GM23338 (cell line): Measurements from ENCODE around the gene CES4A. TPM values are rescaled to one million over a fixed set of nuclear protein-coding genes. Genes with fewer than 3 reads are reported as not detected.

ENCODE experiments used
- ATAC-seq: fragments of 200-7000 bp; cut with Tn5 transposase; 3 replicates; pipeline ENCODE4 v1.9.1; 2020
- DNase-seq: peaks from one replicate; pipeline ENCODE4 v3.0.0-alpha.2; 2015; ENCODE audit warnings: low spot score
- H2AFZ ChIP-seq: fragments of 200-600 bp; sonication (generic); 2 replicates; pipeline ENCODE4 v1.8.0; 2016; ENCODE audit warnings: antibody characterized with exemption, mild to moderate bottlenecking, moderate library complexity
- H3F3A ChIP-seq: fragments of 200-600 bp; sonication (generic); replicated peaks from 2 replicates; pipeline ENCODE4 v1.8.0; 2017; ENCODE audit warnings: antibody characterized with exemption, mixed run types, low read depth
- H3K27ac ChIP-seq: fragments of 200-600 bp; sonication (generic); 2 replicates; pipeline ENCODE4 v1.6.1; 2016; ENCODE audit warnings: low read depth
- H3K27me3 ChIP-seq: fragments of 200-600 bp; sonication (generic); 2 replicates; pipeline ENCODE4 v1.8.0; 2016; ENCODE audit warnings: mild to moderate bottlenecking, mixed run types, moderate library complexity; ENCODE audit not compliant: insufficient read depth
- H3K36me3 ChIP-seq: fragments of 200-600 bp; sonication (generic); 2 replicates; pipeline ENCODE4 v1.8.0; 2016; ENCODE audit warnings: mild to moderate bottlenecking; ENCODE audit not compliant: insufficient read depth
- H3K4me1 ChIP-seq: fragments of 200-600 bp; sonication (generic); 2 replicates; pipeline ENCODE4 v1.8.0; 2016; ENCODE audit warnings: mild to moderate bottlenecking, moderate library complexity; ENCODE audit not compliant: insufficient read depth
- H3K4me2 ChIP-seq: fragments of 200-600 bp; sonication (generic); 2 replicates; pipeline ENCODE4 v1.7.1; 2017; ENCODE audit warnings: mixed run types
- H3K4me3 ChIP-seq: fragments of 200-600 bp; sonication (generic); 2 replicates; pipeline ENCODE4 v1.6.1; 2016; ENCODE audit warnings: mixed run types
- H3K79me2 ChIP-seq: fragments of 200-600 bp; sonication (generic); replicated peaks from 2 replicates; pipeline ENCODE4 v1.8.0; 2017; ENCODE audit warnings: mild to moderate bottlenecking; ENCODE audit not compliant: insufficient read depth
- H3K9me2 ChIP-seq: fragments of 200-600 bp; sonication (generic); 2 replicates; pipeline ENCODE4 v1.8.0; 2017; ENCODE audit not compliant: insufficient read depth
- H4K20me1 ChIP-seq: fragments of 200-600 bp; sonication (generic); replicated peaks from 2 replicates; pipeline ENCODE4 v1.8.0; 2017; ENCODE audit warnings: mild to moderate bottlenecking; ENCODE audit not compliant: insufficient read depth
- H3K27ac Mint-ChIP-seq: 2 replicates; pipeline ENCODE4 v1.8.0; 2020; ENCODE audit warnings: inconsistent platforms, mild to moderate bottlenecking, moderate library complexity, mixed read lengths
- H3K27me3 Mint-ChIP-seq: 3 replicates; pipeline ENCODE4 v1.8.0; 2022; ENCODE audit warnings: low read depth, mild to moderate bottlenecking, moderate library complexity, mixed read lengths, inconsistent platforms; ENCODE audit not compliant: insufficient read depth, poor library complexity
- H3K36me3 Mint-ChIP-seq: 3 replicates; pipeline ENCODE4 v1.8.0; 2021; ENCODE audit warnings: low read depth, mild to moderate bottlenecking, inconsistent platforms, moderate library complexity, mixed read lengths
- H3K4me1 Mint-ChIP-seq: 3 replicates; pipeline ENCODE4 v1.8.0; 2020; ENCODE audit warnings: mild to moderate bottlenecking, inconsistent platforms, mixed read lengths
- H3K4me3 Mint-ChIP-seq: 3 replicates; pipeline ENCODE4 v1.8.0; 2021; ENCODE audit warnings: moderate library complexity, mild to moderate bottlenecking, inconsistent platforms, mixed read lengths
- H3K9me3 Mint-ChIP-seq: 3 replicates; pipeline ENCODE4 v1.8.0; 2020; ENCODE audit warnings: moderate library complexity, mild to moderate bottlenecking, inconsistent platforms, mixed read lengths
- CTCF ChIP-seq, 2 experiments: fragments of 200-600 bp in 1 of 2; sonication (generic) in 1 of 2; conservative IDR thresholded peaks; 2 replicates each; pipeline versions ENCODE4 v1.5.1 to v1.6.1; 2016 to 2017; ENCODE audit warnings: antibody characterized with exemption in 2 of 2, low read depth in 2 of 2, mild to moderate bottlenecking in 2 of 2, moderate library complexity in 1 of 2
- ETS1 ChIP-seq: IDR thresholded peaks from 2 replicates; pipeline ENCODE4 v1.6.1; 2016; ENCODE audit warnings: antibody characterized with exemption
- EZH2 ChIP-seq: fragments of 200-600 bp; sonication (generic); IDR thresholded peaks from one replicate; pipeline ENCODE4 v1.8.0; 2017; ENCODE audit warnings: antibody characterized with exemption, mild to moderate bottlenecking, low read depth; ENCODE audit not compliant: unreplicated experiment
- EZH2phosphoT487 ChIP-seq: fragments of 200-600 bp; sonication (generic); IDR thresholded peaks from one replicate; pipeline ENCODE4 v1.8.1; 2018; ENCODE audit warnings: antibody characterized with exemption; ENCODE audit not compliant: unreplicated experiment
- JUNB ChIP-seq: IDR thresholded peaks from one replicate; pipeline ENCODE4 v1.6.1; 2016; ENCODE audit warnings: antibody characterized with exemption; ENCODE audit not compliant: unreplicated experiment
- NANOG ChIP-seq: IDR thresholded peaks from 2 replicates; pipeline ENCODE4 v1.6.1; 2016; ENCODE audit warnings: antibody characterized with exemption, borderline replicate concordance
- POLR2AphosphoS5 ChIP-seq: IDR thresholded peaks from 2 replicates; pipeline ENCODE4 v1.6.1; 2016; ENCODE audit warnings: antibody characterized with exemption, low read depth
- REST ChIP-seq: IDR thresholded peaks from one replicate; pipeline ENCODE4 v1.6.1; 2018; ENCODE audit warnings: antibody characterized with exemption; ENCODE audit not compliant: unreplicated experiment
- ZNF114 ChIP-seq: fragments of 250-450 bp; sonication (Bioruptor Pico); IDR thresholded peaks from 2 replicates; pipeline ENCODE4 v1.5.0; 2020; ENCODE audit warnings: mild to moderate bottlenecking, moderate library complexity
- ZNF331 ChIP-seq: fragments of 250-450 bp; sonication (Bioruptor Pico); IDR thresholded peaks from 2 replicates; pipeline ENCODE4 v1.5.0; 2020; ENCODE audit warnings: low read depth, mild to moderate bottlenecking, moderate library complexity
- polyA plus RNA-seq: library from polyadenylated mRNA; unstranded; fragments of >200 nt; fragmentation: Nextera tagmentation; extraction: Ambion mirVana; gene quantifications from 2 replicates; pipeline ENCODE4 v1.2.1, GENCODE V29; 2016
- total RNA-seq: library from RNA; depleted of rRNA; stranded (reverse); fragments of >200 nt; shearing (Covaris generic); gene quantifications from 2 replicates; pipeline ENCODE4 v1.2.3, GENCODE V29; 2014
- TF ChIP-seq, protein P1 (sequence below): fragments of 250-450 bp; sonication (Bioruptor Pico); IDR thresholded peaks from 2 replicates; pipeline ENCODE4 v1.5.0; 2020; ENCODE audit warnings: mild to moderate bottlenecking, moderate library complexity

CES4A gene
- total and polyA plus RNA-seq, 2 experiments from 2014 or later, result 0.10 to 0.42 TPM

- TF ChIP-seq, protein P1, sequence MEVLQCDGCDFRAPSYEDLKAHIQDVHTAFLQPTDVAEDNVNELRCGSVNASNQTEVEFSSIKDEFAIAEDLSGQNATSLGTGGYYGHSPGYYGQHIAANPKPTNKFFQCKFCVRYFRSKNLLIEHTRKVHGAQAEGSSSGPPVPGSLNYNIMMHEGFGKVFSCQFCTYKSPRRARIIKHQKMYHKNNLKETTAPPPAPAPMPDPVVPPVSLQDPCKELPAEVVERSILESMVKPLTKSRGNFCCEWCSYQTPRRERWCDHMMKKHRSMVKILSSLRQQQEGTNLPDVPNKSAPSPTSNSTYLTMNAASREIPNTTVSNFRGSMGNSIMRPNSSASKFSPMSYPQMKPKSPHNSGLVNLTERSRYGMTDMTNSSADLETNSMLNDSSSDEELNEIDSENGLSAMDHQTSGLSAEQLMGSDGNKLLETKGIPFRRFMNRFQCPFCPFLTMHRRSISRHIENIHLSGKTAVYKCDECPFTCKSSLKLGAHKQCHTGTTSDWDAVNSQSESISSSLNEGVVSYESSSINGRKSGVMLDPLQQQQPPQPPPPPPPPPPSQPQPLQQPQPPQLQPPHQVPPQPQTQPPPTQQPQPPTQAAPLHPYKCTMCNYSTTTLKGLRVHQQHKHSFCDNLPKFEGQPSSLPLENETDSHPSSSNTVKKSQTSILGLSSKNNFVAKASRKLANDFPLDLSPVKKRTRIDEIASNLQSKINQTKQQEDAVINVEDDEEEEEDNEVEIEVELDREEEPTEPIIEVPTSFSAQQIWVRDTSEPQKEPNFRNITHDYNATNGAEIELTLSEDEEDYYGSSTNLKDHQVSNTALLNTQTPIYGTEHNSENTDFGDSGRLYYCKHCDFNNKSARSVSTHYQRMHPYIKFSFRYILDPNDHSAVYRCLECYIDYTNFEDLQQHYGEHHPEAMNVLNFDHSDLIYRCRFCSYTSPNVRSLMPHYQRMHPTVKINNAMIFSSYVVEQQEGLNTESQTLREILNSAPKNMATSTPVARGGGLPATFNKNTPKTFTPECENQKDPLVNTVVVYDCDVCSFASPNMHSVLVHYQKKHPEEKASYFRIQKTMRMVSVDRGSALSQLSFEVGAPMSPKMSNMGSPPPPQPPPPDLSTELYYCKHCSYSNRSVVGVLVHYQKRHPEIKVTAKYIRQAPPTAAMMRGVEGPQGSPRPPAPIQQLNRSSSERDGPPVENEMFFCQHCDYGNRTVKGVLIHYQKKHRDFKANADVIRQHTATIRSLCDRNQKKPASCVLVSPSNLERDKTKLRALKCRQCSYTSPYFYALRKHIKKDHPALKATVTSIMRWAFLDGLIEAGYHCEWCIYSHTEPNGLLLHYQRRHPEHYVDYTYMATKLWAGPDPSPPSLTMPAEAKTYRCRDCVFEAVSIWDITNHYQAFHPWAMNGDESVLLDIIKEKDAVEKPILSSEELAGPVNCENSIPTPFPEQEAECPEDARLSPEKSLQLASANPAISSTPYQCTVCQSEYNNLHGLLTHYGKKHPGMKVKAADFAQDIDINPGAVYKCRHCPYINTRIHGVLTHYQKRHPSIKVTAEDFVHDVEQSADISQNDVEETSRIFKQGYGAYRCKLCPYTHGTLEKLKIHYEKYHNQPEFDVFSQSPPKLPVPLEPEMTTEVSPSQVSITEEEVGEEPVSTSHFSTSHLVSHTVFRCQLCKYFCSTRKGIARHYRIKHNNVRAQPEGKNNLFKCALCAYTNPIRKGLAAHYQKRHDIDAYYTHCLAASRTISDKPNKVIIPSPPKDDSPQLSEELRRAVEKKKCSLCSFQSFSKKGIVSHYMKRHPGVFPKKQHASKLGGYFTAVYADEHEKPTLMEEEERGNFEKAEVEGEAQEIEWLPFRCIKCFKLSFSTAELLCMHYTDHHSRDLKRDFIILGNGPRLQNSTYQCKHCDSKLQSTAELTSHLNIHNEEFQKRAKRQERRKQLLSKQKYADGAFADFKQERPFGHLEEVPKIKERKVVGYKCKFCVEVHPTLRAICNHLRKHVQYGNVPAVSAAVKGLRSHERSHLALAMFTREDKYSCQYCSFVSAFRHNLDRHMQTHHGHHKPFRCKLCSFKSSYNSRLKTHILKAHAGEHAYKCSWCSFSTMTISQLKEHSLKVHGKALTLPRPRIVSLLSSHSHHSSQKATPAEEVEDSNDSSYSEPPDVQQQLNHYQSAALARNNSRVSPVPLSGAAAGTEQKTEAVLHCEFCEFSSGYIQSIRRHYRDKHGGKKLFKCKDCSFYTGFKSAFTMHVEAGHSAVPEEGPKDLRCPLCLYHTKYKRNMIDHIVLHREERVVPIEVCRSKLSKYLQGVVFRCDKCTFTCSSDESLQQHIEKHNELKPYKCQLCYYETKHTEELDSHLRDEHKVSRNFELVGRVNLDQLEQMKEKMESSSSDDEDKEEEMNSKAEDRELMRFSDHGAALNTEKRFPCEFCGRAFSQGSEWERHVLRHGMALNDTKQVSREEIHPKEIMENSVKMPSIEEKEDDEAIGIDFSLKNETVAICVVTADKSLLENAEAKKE (CRISPR knock-in tag), result no peak
- no peak for TF ChIP-seq ZNF331 (CRISPR knock-in tag)
Observed at GRCh38 chr16:67028696-67029253, 40.4 kb downstream of the CES4A start, which contains the start of gene CBFB (continued).

- DNase-seq (peak; percentile 25), ATAC-seq (peak; percentile 38)
- H3K4me3 ChIP-seq, result peak overlapping the region; percentile 84
- peaks cover 40% of the 10 kb centered on the region for H3K79me2 ChIP-seq
- no peak overlapping the region for H3K27ac ChIP-seq
- peaks cover 11% of the 10 kb centered on the region for H3K27me3 Mint-ChIP-seq
- no peaks in the 10 kb centered on the region for H3K9me2 ChIP-seq
- peaks cover 2% of the 10 kb centered on the region; the same call in 2 of the 3 replicates for H3K36me3 Mint-ChIP-seq
- H2AFZ ChIP-seq, result peak overlapping the region; percentile 88
- peaks cover 9% of the 10 kb centered on the region for H3K4me1 Mint-ChIP-seq
- peak overlapping the region; percentile 79 for H3K4me2 ChIP-seq
- H3K4me3 Mint-ChIP-seq, result peak overlapping the region; percentile 89
- peaks cover 28% of the 10 kb centered on the region for H4K20me1 ChIP-seq
- H3K27me3 ChIP-seq, result peaks cover 16% of the 10 kb centered on the region
- H3K27ac Mint-ChIP-seq, result no peak overlapping the region
- H3K9me3 Mint-ChIP-seq, result no peaks in the 10 kb centered on the region
- H3K36me3 ChIP-seq, result no peaks in the 10 kb centered on the region
- H3K4me1 ChIP-seq, result peaks cover 10% of the 10 kb centered on the region
- no peaks in the 10 kb centered on the region for H3F3A ChIP-seq
- TF ChIP-seq NANOG (no peak), JUNB (no peak), ETS1 (no peak), CTCF (conservative IDR thresholded peaks at IDR 0.05; ENCODE audit: low read depth in 2 of 2) (no peak), REST (no peak), ZNF114 (no peak), EZH2phosphoT487 (no peak), POLR2AphosphoS5 (no peak), EZH2 (no peak)
Observed at GRCh38 chr16:67029254-67030096, 41.1 kb downstream of the CES4A start.
